PC-9 (cell line): Measurements from ENCODE around the gene SREK1IP1. TPM values are rescaled to one million over a fixed set of nuclear protein-coding genes. Genes with fewer than 3 reads are reported as not detected.
"Not testable (repeated sequence)": the region's sequence is repeated elsewhere in the genome, so short reads cannot be mapped to it uniquely, and the experiment has no call there.

Experiments used
- BruUV-seq: library from RNA; stranded (reverse); fragments of 400-500 nt; replicated peaks from 2 replicates; lab custom pipeline; 2021; lab: Mats Ljungman, UMichigan
- CTCF ChIA-PET: fragments of 300-600 bp; sonication (Branson Sonifier 250); formaldehyde crosslinking; loops from one replicate; lab custom pipeline; 2022; ENCODE audit warnings: antibody characterized with exemption; lab: Charles Lee
- POLR2A ChIA-PET: fragments of 300-600 bp; sonication (Branson Sonifier 250); formaldehyde crosslinking; loops from one replicate; lab custom pipeline; 2022; ENCODE audit warnings: antibody characterized with exemption; ENCODE audit not compliant: unreplicated experiment; lab: Charles Lee
- DNase-seq, 2 experiments: peaks; one replicate each; pipeline versions ENCODE4 v3.0.0 to v3.0.0-alpha.2; 2015 to 2022; ENCODE audit warnings: mixed read lengths in 1 of 2
- H2AFZ ChIP-seq: fragments of 200-600 bp; sonication (generic); 2 replicates; pipeline ENCODE4 v1.8.1; 2017; ENCODE audit warnings: antibody characterized with exemption
- H3F3A ChIP-seq: fragments of 200-600 bp; sonication (generic); 2 replicates; pipeline ENCODE4 v1.8.1; 2017; ENCODE audit warnings: antibody characterized with exemption, mild to moderate bottlenecking, low read depth; ENCODE audit not compliant: insufficient read depth
- H3K27ac ChIP-seq: fragments of 200-600 bp; sonication (generic); 2 replicates; pipeline ENCODE4 v1.6.1; 2016; ENCODE audit warnings: mixed run types
- H3K27me3 ChIP-seq: fragments of 200-600 bp; sonication (generic); 2 replicates; pipeline ENCODE4 v1.6.1; 2016; ENCODE audit warnings: low read depth, mixed run types; ENCODE audit not compliant: insufficient read depth
- H3K36me3 ChIP-seq: fragments of 200-600 bp; sonication (generic); 2 replicates; pipeline ENCODE4 v1.6.1; 2016; ENCODE audit warnings: low read depth, mixed run types
- H3K4me1 ChIP-seq: fragments of 200-600 bp; sonication (generic); replicated peaks from 2 replicates; pipeline ENCODE4 v1.6.1; 2016; ENCODE audit warnings: mixed run types; ENCODE audit not compliant: insufficient read depth
- H3K4me2 ChIP-seq: fragments of 200-600 bp; sonication (generic); 2 replicates; pipeline ENCODE4 v1.6.1; 2017; ENCODE audit warnings: mixed run types
- H3K4me3 ChIP-seq: fragments of 200-600 bp; sonication (generic); 2 replicates; pipeline ENCODE4 v1.6.1; 2016; ENCODE audit warnings: mixed run types
- H3K79me2 ChIP-seq: fragments of 200-600 bp; sonication (generic); 2 replicates; pipeline ENCODE4 v1.6.1; 2017; ENCODE audit warnings: low read depth, mixed run types
- H3K9me2 ChIP-seq: fragments of 200-600 bp; sonication (generic); 2 replicates; pipeline ENCODE4 v1.8.1; 2017; ENCODE audit warnings: mild to moderate bottlenecking; ENCODE audit not compliant: insufficient read depth
- H3K9me3 ChIP-seq: fragments of 200-600 bp; sonication (generic); 2 replicates; pipeline ENCODE4 v1.8.1; 2016; ENCODE audit warnings: low read depth; ENCODE audit not compliant: insufficient read depth
- H4K20me1 ChIP-seq: fragments of 200-600 bp; sonication (generic); 2 replicates; pipeline ENCODE4 v1.8.1; 2017; ENCODE audit not compliant: insufficient read depth
- CTCF ChIP-seq: fragments of 200-600 bp; sonication (generic); conservative IDR thresholded peaks from 2 replicates; pipeline ENCODE4 v1.6.1; 2017; ENCODE audit warnings: mixed run types, antibody characterized with exemption, mild to moderate bottlenecking, moderate library complexity
- EZH2 ChIP-seq: fragments of 200-600 bp; sonication (generic); IDR thresholded peaks from 2 replicates; pipeline ENCODE4 v1.8.0; 2017; ENCODE audit warnings: antibody characterized with exemption, low read depth
- intact Hi-C: fragments of 100-400 bp; cut with micrococcal nuclease; formaldehyde crosslinking; loops from one replicate; pipeline ENCODE4 v1.10.0; 2022; ENCODE audit not compliant: unreplicated experiment
- total RNA-seq: library from RNA; stranded (reverse); gene quantifications from 2 replicates; pipeline ENCODE4 v1.2.3, GENCODE V29; 2021

The SREK1IP1 gene
- total RNA-seq, 1 experiment from 2014 or later: 10.9 TPM

- H3K9me2 ChIP-seq: no peaks in the 10 kb centered on the region
- no peak overlapping the region for H3K27ac ChIP-seq
- H3K9me3 ChIP-seq: peaks cover 4% of the 10 kb centered on the region; the same call in 1 of the 2 replicates
- no peak for DNase-seq
- no peak overlapping the region for H2AFZ ChIP-seq
- intact Hi-C loops: no loop called here
- no peak overlapping the region for H3K4me3 ChIP-seq
- H3F3A ChIP-seq: no peaks in the 10 kb centered on the region
- no peaks in the 10 kb centered on the region for H3K27me3 ChIP-seq
- POLR2A ChIA-PET: no interaction called here
- TF ChIP-seq EZH2 (no peak), CTCF (no peak)
- no peaks in the 10 kb centered on the region for H3K4me1 ChIP-seq
- BruUV-seq: no TSS peak
- H3K4me2 ChIP-seq: no peak overlapping the region
- H3K36me3 ChIP-seq: 0 out of 2 replicates have a peak, but pooled peaks cover 8% of the 10 kb centered on the region
- H3K79me2 ChIP-seq: no peaks in the 10 kb centered on the region
- H4K20me1 ChIP-seq: no peaks in the 10 kb centered on the region
- CTCF ChIA-PET: no interaction called here
Measured at GRCh38 chr5:64727150-64727549, 41.3 kb downstream of the SREK1IP1 start.

- ChIA-PET POLR2A (no interaction called here), CTCF (no interaction called here)
- Histone ChIP-seq H3K4me3 (no peak overlapping the region), H4K20me1 (no peaks in the 10 kb centered on the region), H3K4me2 (no peak overlapping the region), H3K9me2 (no peaks in the 10 kb centered on the region), H3K36me3 (peaks cover 14% of the 10 kb centered on the region; the same call in 1 of the 2 replicates), H3K27me3 (no peaks in the 10 kb centered on the region), H3K27ac (no peak overlapping the region), H3K4me1 (no peaks in the 10 kb centered on the region), H3K9me3 (no peaks in the 10 kb centered on the region), H2AFZ (no peak overlapping the region), H3K79me2 (no peaks in the 10 kb centered on the region), H3F3A (no peaks in the 10 kb centered on the region)
- TF ChIP-seq EZH2: no peak
- TF ChIP-seq CTCF: no peak
- intact Hi-C loops: no loop called here
- no peak for DNase-seq
- no TSS peak for BruUV-seq
Measured at GRCh38 chr5:64722588-64722987, 45.9 kb downstream of the SREK1IP1 start.

- H3K4me3 ChIP-seq, H3K79me2 ChIP-seq, H3K4me2 ChIP-seq, CTCF ChIA-PET, intact Hi-C loops, H3K36me3 ChIP-seq, H3K27ac ChIP-seq, H3K4me1 ChIP-seq, H2AFZ ChIP-seq, H3K27me3 ChIP-seq, H3K9me2 ChIP-seq, POLR2A ChIA-PET, BruUV-seq, DNase-seq, H3K9me3 ChIP-seq, H4K20me1 ChIP-seq, H3F3A ChIP-seq: not testable (repeated sequence)
Measured at GRCh38 chr5:64714495-64714894, 54.0 kb downstream of the SREK1IP1 start.

GRCh38 chr5:64707191-64707590, 61.3 kb downstream of the SREK1IP1 start:
- Histone ChIP-seq H3K36me3 (no peaks in the 10 kb centered on the region), H2AFZ (no peak overlapping the region), H3K79me2 (no peaks in the 10 kb centered on the region), H3K4me2 (no peak overlapping the region), H4K20me1 (no peaks in the 10 kb centered on the region), H3K27ac (no peak overlapping the region), H3K9me2 (no peaks in the 10 kb centered on the region), H3K4me3 (no peak overlapping the region), H3K4me1 (no peaks in the 10 kb centered on the region), H3K9me3 (no peaks in the 10 kb centered on the region), H3K27me3 (no peaks in the 10 kb centered on the region), H3F3A (no peaks in the 10 kb centered on the region)
- ChIA-PET POLR2A (no interaction called here), CTCF (no interaction called here)
- BruUV-seq: no TSS peak
- TF ChIP-seq CTCF (no peak), EZH2 (no peak)
- no peak for DNase-seq
- intact Hi-C loops: no loop called here

- H3K9me2 ChIP-seq, POLR2A ChIA-PET, H2AFZ ChIP-seq, H3K27me3 ChIP-seq, H3K36me3 ChIP-seq, CTCF ChIA-PET, H3K9me3 ChIP-seq, H3K4me3 ChIP-seq, H3K4me2 ChIP-seq, intact Hi-C loops, H3K27ac ChIP-seq, H3K79me2 ChIP-seq, DNase-seq, H4K20me1 ChIP-seq, BruUV-seq, H3K4me1 ChIP-seq, H3F3A ChIP-seq: not testable (repeated sequence)
Measured at GRCh38 chr5:64706074-64706473, 62.4 kb downstream of the SREK1IP1 start.
